Right ventricle myocardium superior (tissue), 1 donor: ENCODE results near the gene ALOXE3. TPM values are rescaled to one million over a fixed set of nuclear protein-coding genes. Genes with fewer than 3 reads are reported as not detected.

Experiments used
- ATAC-seq: fragments of 200-7000 bp; cut with Tn5 transposase; one replicate; pipeline ENCODE4 v1.9.1; 2020; ENCODE audit warnings: mild to moderate bottlenecking; ENCODE audit not compliant: poor library complexity
- DNase-seq: peaks from one replicate; pipeline ENCODE4 v3.0.0-alpha.2; 2020
- intact Hi-C: fragments of 100-400 bp; cut with DNase I; formaldehyde crosslinking; loops from one replicate; pipeline ENCODE4 v1.11.2; 2022
- total RNA-seq: library from RNA; stranded (reverse); fragmentation: NEBNext Ultra II Directional; extraction: Animal tissue kit (Norgen Biotek cat#: 25700); gene quantifications from one replicate; pipeline ENCODE4 v1.2.1, GENCODE V29; 2021
- donor health status: DM: no; HTN: yes; CAD: no; lungs with severe emphysema.

Gene ALOXE3
- total RNA-seq, 1 donor from 2014 or later = not detected

DNA sequence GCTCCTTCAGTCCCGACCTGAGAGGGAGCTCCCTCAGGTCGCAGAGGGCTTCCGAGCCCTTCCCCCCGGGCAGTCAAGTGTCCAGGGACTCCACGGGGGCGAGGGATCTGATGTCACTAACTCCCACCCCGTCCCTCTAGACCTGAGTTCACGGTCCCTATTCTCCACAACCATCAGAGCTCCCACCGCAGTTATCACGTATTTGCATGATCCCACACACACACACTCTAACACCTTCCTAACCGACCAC lies 37.6 kb upstream of the ALOXE3 start:
- DNase-seq (no peak), ATAC-seq (no peak)
- intact Hi-C loops = no loop called here

DNA sequence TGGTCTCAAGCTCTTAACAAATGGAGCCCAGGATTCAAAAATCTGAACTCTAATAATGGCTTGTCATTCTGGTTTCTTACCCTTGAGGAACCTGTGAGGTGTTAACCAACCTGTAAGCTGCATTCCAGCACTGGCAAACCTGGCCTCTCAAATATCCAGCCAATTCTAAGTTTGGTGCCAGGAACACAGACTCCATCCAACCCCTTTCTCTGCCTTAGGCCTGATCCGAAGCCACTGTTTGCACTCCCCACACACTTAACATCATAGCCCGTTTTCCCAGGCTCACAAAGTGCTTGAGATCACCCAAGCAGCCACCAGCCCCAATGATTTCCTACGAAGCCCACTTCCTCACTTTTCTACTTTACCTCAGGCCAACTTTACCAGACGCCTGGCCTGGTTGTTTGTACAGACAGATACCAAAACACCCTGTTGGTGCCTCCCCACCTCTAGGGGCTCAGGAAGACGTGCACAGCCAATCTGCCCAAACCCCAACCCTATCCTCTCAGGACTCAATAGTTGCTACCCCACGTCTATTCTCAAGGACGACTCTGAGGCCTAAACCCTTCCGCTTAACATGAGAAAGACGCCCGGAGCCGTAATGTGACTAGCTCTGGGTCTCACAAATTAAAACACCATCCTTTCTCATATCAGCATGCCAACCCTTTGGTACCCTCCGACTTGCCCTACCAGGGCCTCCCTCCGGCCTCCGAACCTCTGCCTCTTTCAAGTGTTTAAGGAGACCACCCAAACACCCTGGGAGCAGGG lies 37.1 kb upstream of the ALOXE3 start:
- ATAC-seq = no peak
- DNase-seq = peak; percentile 37
- intact Hi-C loops = no loop called here

DNA sequence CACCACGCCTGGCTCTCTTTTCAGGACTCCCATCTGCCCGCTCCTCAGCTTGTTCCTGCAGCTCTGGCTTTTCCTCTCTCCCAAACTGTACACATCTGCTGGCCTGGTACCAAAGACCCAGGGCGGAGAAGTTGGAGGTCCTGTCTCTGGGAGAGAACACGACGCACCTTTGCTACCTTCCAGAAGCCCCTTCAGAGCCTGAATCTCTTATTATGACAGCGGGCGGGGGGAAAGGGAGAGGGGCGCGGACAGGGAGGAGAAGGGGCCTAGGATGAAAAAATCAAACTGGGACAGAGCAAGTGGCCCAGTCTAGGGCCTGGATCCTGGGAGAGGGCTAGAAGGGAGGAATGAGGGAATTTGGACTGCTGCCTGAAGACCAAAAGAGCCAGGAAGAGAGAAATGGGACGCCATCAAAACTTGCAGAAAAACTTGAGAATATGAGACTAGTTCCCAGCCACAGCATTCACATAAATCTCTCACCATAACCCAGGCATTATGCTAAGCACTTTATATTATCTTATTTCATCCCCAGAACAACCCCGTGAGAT lies 36.4 kb upstream of the ALOXE3 start:
- intact Hi-C loops = no loop called here
- no peak for ATAC-seq
- no peak for DNase-seq

DNA sequence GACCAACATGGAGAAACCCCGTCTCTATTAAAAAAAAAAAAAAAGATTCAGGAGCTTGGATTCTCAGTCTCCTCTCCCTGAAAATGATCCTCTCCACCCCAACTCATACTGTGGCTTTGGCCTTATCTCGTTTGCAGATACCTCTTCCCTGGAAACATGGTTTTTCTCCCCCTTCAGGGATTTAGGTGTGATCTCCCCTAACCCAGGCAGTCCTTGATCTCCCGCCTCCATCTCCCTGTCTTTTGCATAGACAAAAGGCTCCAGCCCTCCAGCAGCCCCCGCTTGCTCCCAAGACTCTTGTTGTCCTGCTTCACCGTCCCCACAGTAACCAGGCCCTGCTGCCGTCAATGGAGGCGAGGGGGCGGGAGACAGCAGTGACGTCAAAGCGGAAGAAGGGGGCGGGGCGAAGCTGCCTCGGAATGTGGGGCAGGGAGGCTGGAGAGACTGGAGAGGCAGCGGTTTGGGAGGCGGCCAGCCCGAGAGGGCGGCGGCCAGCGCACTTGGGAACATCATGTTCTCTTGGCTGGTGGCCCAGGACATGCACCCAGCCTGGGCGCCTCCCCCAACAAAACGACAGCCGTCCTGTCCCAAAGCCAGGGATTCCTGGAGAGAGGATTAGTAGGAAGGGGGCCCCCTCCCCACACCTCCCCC lies 35.8 kb upstream of the ALOXE3 start:
- ATAC-seq (peak; percentile 57), DNase-seq (peak; percentile 100)
- intact Hi-C loops = no loop called here

DNA sequence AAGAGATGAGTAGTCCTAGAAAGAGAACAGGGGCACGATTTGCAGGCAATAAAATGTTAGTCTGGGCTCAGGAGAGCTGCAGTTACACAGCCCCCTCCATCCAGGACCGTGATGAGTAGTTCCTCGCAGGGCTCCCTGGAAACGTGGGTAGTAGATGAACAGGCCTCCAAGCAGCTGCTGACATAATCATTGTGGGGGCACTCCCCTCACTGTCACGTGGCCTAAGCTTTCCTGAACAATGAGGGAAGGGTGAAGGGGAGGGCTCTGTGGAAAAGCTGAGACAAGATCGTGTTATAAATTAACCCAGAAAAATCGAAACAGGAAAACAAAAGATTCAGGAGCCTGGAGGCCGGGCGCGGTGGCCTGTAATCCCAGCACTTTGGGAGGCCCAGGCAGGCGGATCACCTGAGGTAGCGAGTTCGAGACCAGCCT lies 35.2 kb upstream of the ALOXE3 start:
- intact Hi-C loops = no loop called here
- peak; percentile 83 for DNase-seq
- peak; percentile 3 for ATAC-seq

DNA sequence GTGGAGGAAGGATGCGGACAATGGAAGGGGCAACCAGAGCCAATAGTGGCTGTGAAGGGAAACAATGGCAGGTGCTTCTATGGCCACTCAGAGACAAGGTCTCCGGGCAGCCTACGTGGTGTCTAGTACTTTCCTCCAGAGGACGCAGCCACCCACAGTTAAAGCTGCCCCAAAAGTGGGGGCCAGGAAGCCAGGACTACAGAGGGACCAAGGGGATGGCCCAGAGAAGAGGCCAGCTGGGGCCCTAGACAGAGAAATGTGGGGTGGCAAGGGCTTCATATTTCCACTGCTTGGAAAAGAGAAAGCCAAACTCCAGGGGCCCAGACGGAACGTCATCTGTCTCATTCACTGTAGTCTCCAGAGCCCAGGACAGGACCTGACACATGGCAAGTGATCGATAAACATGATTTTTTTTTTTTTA lies 34.7 kb upstream of the ALOXE3 start:
- intact Hi-C loops = no loop called here
- DNase-seq = no peak
- ATAC-seq = no peak

DNA sequence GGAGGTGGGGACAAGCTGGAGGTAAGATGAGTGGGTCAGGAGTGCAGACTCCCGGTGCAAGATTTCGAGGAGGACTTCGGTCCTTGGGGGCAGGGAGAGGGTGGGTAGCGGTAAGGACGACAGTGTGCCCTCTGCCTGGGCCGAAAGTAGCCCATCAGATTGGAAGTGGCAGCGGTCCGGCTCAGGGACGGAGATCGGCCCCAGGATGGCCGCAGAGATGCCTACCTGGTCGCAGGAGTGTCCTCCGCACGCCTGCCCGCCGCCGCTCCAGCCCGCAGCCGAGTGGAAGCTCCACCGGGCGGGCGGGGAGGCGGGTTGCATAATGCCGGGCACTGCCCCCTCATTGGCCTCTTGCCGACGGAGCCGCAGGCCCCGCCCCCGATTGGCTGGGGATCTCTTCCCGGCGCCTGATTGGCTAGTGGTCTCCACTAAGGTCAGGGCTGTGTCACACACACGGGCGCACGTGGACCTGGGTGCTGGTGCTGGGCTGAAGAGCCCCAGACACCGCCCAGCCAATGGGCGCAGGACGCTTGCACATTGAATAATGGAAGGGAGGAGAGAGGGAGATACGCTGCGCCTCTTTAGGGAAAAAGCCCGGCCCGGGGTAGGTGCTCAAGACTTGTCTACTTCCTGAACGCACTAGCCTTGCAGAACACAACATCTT lies 33.9 kb upstream of the ALOXE3 start, which contains the start of gene PER1:
TSS of gene PER1 (minus strand) at position 293 of the 664 bp plus-strand sequence. CDS start 1,698 bp downstream, outside the sequence.
- DNase-seq (peak; percentile 99), ATAC-seq (peak; percentile 52)
- intact Hi-C loops = no loop called here

DNA sequence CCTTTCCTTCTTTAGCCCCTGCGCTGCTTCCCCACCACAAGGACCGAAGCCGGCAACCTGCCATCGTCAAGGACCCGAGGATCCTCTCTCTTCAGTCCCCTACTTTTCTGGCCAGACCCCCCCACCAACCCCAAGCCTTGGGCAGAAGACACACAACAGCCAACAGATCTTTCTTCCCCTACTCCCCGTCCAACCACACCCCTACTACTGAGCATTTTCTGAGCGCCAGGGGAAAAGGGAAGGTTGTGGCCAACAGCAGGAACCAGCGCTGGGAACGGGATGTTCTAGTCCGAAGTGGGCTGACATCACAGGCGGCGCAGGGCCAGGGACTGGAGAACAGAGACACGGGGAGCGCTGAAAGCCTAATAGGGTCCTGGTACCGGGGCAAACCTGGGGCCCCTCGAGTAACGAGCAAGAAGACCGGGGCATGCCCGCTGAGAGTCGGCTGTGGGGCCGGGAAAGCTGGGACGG lies 33.4 kb upstream of the ALOXE3 start:
- ATAC-seq (peak; percentile 28), DNase-seq (peak; percentile 97)
- intact Hi-C loops = no loop called here

DNA sequence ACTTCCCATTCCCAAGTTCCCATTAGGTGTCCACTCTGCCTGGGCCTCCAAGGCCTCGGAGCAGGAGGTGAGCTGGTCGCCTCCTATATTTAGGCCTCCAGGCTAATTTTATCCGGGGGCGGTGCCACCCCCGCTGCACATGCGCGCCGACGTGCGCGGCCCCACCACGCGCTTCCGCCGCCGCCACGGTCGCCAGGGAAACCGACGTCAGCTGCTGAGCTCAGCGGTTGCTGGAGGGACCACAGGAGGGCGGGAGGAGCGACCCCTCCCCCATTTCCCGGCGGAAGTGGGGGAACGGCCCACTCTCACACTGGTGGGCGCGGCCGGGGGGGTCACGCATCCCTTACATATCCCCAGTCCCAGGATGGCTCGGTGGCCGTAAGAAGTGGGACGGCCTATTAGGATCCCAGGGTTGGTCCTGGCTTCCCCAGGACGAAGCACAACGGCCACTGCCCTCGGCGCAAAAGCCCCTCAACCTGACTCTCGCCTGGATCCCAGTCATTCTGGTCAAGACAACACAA lies 32.9 kb upstream of the ALOXE3 start:
- intact Hi-C loops = no loop called here
- ATAC-seq (peak; percentile 45), DNase-seq (peak; percentile 95)

DNA sequence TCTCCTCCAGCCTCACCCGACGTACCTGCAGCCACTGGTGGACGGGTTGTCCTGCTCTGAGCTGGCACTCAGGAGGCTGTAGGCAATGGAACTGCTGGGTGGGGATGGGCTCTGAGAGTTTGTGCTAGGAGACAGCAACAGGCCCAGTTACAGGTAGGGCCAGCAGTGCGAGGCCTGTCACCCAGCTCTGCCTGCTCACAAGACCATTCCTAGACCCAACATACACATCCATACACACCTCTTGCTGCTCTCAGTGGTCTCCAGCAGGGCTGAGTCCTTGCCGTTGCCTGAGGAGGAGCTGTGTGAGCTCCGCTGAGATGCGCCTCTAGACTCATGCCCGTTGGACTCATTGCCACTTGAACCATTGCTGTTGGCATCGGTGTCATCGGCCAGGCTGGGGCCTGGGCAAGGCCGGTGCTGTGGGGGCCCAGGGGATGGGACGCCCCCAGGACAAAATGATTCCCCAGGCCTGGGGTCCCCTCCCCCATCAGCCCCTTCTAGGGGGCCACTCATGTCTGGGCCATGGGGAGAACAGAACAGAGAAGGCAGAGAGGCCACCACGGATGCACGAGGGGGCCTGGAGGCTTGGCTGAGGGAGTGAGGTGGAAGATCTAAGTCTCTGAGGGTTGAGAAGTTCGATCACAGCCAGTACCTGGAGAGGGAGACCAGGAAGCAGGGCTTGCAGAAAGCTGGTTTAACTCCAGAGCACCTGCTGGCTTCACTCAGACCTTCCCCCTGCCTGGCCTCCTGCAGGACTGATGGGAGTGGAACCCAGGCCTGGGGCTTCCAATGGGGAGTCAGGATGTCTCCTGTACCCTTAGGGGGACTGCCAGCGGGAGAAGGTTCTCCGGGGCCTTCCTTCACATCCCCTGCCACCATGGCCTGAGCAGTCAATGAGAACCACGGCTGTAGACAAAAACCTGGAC lies 32.1 kb upstream of the ALOXE3 start:
- ATAC-seq (no peak), DNase-seq (no peak)
- intact Hi-C loops = no loop called here

DNA sequence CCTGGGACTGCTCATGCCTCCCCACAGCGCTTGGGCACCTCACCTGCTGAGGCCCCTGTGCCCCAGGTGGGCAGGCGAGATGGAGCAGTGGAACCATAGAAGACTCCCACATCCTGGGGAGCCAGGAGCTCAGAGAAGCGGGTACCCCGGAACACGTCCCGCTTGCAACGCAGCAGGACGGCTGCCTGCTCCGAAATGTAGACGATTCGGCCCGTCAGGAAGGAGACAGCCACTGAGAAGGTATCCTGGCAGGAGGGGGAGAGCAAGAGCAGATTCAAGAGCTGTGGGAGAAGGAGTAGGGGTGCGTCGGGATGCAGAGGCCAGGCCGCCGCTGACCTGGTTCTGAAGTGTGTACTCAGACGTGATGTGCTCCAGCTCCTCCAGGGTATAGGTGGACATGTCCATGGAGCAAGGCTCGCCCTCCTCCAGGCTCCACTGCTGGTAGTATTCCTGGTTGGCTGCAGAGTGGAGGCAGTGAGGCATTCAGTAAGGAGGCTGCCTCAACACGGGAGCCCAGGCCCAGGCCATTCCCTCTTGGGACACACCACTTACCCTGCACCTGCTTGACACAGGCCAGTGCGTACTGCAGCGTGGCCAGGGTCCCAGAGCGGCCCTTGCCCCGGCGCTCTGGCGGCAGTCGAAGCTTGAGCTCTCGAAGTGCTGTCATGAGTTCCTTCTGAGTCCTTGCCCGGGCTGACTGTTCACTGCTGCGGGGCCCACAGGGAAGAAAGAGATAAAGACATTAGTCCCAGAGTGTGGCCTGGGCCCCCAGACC lies 31.3 kb upstream of the ALOXE3 start:
- intact Hi-C loops = no loop called here
- ATAC-seq (no peak), DNase-seq (no peak)

DNA sequence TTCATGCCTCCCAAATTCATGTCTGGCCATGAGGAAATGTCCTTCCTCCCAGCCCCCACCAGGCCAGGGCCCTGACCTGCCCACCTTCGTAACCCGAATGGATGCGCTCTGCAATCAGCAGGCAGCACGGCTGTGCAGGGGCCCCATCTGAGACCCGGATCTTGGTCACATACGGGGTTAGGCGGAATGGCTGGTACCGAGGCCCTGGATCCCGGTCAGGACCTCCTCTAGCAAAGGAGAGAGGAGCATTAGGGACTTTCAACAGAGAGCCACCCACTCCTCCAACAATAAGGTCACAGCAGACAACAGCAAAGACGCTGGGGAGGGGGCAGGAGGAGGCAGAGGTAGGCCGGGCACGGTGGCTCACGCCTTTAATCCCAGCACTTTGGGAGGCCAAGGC lies 30.2 kb upstream of the ALOXE3 start:
- intact Hi-C loops = no loop called here
- ATAC-seq = no peak
- DNase-seq = peak; percentile 26

DNA sequence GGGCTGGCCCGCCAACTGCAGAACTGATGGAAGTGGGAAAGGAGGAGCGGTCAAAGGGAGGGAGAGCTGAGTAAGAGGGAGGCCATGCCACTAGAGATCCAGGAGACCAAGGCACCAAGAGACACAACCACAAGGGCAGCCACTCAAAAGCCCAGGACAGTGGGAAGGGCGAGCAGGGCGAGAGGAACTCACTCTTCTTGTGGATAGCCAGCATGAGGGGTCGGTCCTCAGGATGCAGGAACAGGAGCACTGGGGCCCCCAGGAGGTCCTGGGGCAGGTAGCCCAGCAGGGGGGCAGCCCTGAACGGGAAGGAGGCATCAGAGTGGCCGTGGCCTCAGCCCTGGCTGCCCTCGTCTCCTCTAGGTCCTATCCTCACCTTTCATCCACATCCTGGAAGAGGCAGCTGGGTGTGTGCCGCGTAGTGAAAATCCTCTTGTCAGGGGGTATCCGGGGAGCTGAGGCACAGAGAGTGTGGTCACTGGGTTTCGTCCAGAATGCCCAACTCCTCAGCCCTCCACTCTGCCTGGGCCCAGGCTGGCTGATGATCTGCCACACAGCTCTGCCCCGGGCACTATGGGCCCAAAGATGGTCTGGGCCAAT lies 29.6 kb upstream of the ALOXE3 start:
- no peak for DNase-seq
- ATAC-seq = no peak
- intact Hi-C loops = no loop called here

DNA sequence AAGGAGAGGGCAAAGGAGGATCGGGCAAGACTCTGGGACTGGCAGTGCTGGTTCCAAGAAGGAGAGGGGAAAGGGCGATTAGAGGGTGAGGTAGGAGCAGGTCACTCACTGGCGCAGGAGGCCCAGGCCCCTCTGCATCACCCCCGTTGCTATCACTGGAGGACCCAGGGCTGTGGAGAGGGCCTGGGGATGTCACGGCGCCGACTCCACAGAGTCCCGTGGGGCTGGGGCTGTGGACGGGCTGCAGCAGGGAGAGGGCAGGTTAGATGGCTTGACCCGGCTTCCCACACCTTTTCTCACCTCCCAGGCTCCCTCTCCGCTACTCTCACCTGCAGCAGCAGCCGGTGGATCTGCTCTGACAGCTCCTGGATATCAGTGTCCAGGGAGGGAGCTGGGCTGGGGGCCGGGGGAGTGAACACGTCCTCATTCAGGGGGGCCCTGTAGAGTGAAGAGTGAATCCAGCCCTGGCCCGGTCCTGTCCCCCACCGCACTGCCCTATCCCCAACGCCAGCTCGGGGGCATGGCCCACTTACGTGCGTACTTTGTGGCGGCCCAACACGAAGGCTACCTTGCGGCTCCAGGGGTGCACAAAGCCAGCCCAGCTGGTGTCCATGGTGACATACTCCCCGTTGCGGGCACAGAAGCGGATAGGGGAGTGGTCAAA lies 29.0 kb upstream of the ALOXE3 start:
- intact Hi-C loops = no loop called here
- ATAC-seq (no peak), DNase-seq (peak; percentile 46)

DNA sequence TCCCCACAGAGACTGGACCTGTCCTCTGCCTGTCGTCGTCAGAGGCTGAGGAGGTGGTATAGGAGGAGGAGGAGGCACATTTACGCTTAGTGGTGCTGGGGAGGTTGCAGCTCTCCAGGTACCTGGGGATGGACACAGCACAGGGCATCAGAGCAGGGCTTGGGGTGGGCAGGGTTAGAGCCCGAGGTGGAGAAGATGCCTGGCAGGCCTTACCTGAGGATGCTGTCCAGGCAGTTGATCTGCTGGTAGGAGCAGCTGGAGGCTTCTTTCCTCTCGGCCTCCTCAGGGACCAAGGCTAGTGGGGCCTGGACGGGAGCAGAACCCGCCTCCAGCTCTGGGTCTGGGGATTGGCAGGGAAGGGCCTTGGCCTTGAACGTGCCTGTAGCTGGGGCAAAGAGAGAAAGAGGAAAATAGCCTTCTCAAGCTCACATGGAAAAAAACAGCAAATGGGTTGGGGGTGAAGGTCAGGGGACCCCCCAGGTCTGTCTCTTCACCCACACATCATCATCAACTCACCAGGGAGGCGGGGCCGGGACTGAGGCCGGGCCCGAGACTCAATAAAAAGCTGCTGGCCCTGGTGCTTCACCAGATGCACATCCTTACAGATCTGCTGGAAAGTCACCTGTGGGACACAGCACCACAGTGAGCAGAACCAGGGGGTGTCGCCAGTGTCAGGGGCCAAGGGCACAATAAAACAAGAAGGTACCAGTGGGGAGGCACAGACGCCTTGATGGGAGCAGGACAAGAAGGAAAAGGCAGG lies 28.2 kb upstream of the ALOXE3 start:
- DNase-seq (peak; percentile 29), ATAC-seq (no peak)
- intact Hi-C loops = no loop called here

DNA sequence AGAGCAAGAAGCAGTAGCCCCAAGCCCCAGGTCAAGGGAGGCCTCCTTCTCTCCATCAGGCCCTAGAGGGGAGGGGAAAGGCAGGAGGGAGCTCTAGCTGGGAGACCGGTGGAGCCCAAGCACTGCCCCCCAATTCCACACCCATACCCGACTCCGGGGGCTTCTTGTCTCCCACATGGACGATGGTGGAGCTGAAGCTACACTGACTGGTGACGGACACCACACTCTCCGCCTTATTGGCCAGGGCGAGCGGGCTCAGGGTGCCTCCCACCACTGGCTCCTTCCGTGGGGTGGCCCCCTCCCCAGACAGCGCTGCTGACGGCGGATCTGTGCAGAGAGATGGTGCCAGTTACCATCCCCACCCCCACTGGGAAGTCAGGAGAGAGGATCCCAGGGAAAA lies 27.5 kb upstream of the ALOXE3 start:
- no peak for ATAC-seq
- intact Hi-C loops = no loop called here
- DNase-seq = peak; percentile 46
